H1 (cell line): Measurements from ENCODE around the gene AP1M2. TPM values are rescaled to one million over a fixed set of nuclear protein-coding genes. Genes with fewer than 3 reads are reported as not detected.

Source experiments
- CTCF ChIA-PET: fragments of 300-600 bp; sonication (Branson Sonifier 250); formaldehyde crosslinking; loops from one replicate; lab custom pipeline; 2021; ENCODE audit not compliant: partially characterized antibody; lab: Charles Lee
- POLR2A ChIA-PET: fragments of 300-600 bp; sonication (Branson Sonifier 250); formaldehyde crosslinking; loops from one replicate; lab custom pipeline; 2021; ENCODE audit warnings: inconsistent platforms; ENCODE audit not compliant: partially characterized antibody; lab: Charles Lee
- DNase-seq, 2 experiments: peaks; one replicate each; pipeline versions ENCODE4 v3.0.0 to v3.0.0-alpha.2; 2010 to 2022; ENCODE audit warnings: low spot score in 2 of 2, low read depth in 1 of 2, mixed read lengths in 1 of 2
- FAIRE-seq: peaks from 2 replicates; lab custom pipeline; 2011; peaks lifted over from hg19 to GRCh38; lab: Jason Lieb, UNC
- H2AFZ ChIP-seq: 2 replicates; pipeline ENCODE4 v1.8.1; 2012; ENCODE audit warnings: low read length, inconsistent platforms
- H2AK5ac ChIP-seq: 2 replicates; pipeline ENCODE4 v1.6.1; 2013; ENCODE audit warnings: low read depth, low read length
- H2BK120ac ChIP-seq: replicated peaks from 2 replicates; pipeline ENCODE3; 2013; ENCODE audit warnings: low read depth, low read length, inconsistent platforms
- H2BK12ac ChIP-seq: 2 replicates; pipeline ENCODE4 v1.6.1; 2013; ENCODE audit warnings: low read depth, low read length
- H2BK15ac ChIP-seq: 2 replicates; pipeline ENCODE4 v1.6.1; 2013; ENCODE audit warnings: low read length
- H2BK20ac ChIP-seq: 2 replicates; pipeline ENCODE4 v1.6.1; 2013; ENCODE audit warnings: low read length
- H2BK5ac ChIP-seq: 2 replicates; pipeline ENCODE4 v1.6.1; 2013; ENCODE audit warnings: low read depth, low read length
- H3K14ac ChIP-seq: 2 replicates; pipeline ENCODE4 v1.6.1; 2013; ENCODE audit warnings: inconsistent platforms; ENCODE audit not compliant: insufficient read length
- H3K18ac ChIP-seq: 2 replicates; pipeline ENCODE4 v1.6.1; 2013; ENCODE audit warnings: low read length; ENCODE audit errors: extremely low read depth
- H3K23ac ChIP-seq: 2 replicates; pipeline ENCODE4 v1.6.1; 2013; ENCODE audit warnings: inconsistent platforms; ENCODE audit not compliant: insufficient read length
- H3K23me2 ChIP-seq: 2 replicates; pipeline ENCODE4 v1.6.1; 2013; ENCODE audit warnings: low read depth, low read length
- H3K27ac ChIP-seq: 2 replicates; pipeline ENCODE4 v1.6.1; 2011; ENCODE audit warnings: low read depth, low read length, inconsistent platforms
- H3K27me3 ChIP-seq, 4 experiments: replicated peaks in 1 of 4; 1 replicate in 1 of 4; 2 replicates in 3 of 4; pipeline versions ENCODE4 v1.6.1 to v1.8.1; 2011 to 2013; ENCODE audit warnings: low read length in 3 of 4, mild to moderate bottlenecking in 3 of 4, inconsistent platforms in 2 of 4, mixed read lengths in 2 of 4, moderate library complexity in 1 of 4; ENCODE audit not compliant: control insufficient read depth in 3 of 4, insufficient read depth in 3 of 4; ENCODE audit errors: extremely low read depth in 1 of 4
- H3K36me3 ChIP-seq, 4 experiments: 2 replicates each; pipeline versions ENCODE4 v1.6.1 to v1.8.1; 2011 to 2013; ENCODE audit warnings: mild to moderate bottlenecking in 4 of 4, low read length in 3 of 4, moderate library complexity in 2 of 4, control low read depth in 1 of 4, inconsistent platforms in 1 of 4; ENCODE audit not compliant: insufficient read depth in 4 of 4, control insufficient read depth in 2 of 4
- H3K4ac ChIP-seq: replicated peaks from 2 replicates; pipeline ENCODE3; 2013; ENCODE audit warnings: low read length, low read depth, mixed read lengths, inconsistent platforms; ENCODE audit not compliant: insufficient read length
- H3K4me1 ChIP-seq, 4 experiments: replicated peaks in 1 of 4; 1 replicate in 1 of 4; 2 replicates in 3 of 4; pipeline versions ENCODE4 v1.6.1 to v1.8.1; 2011 to 2013; ENCODE audit warnings: low read length in 3 of 4, inconsistent platforms in 2 of 4, mixed read lengths in 1 of 4; ENCODE audit not compliant: insufficient read depth in 4 of 4, control insufficient read depth in 3 of 4
- H3K4me2 ChIP-seq, 2 experiments: 2 replicates each; pipeline versions ENCODE4 v1.6.1 to v1.8.1; 2011 to 2013; ENCODE audit warnings: low read depth in 2 of 2, low read length in 2 of 2, control low read depth in 1 of 2, inconsistent platforms in 1 of 2, mild to moderate bottlenecking in 1 of 2; ENCODE audit not compliant: insufficient read depth in 1 of 2
- H3K4me3 ChIP-seq, 4 experiments: fragments of 200-600, 300-600 bp in 1 of 4; sonication (generic), shearing (Covaris generic), sonication (Bioruptor Twin) in 1 of 4; 2 replicates each; pipeline versions ENCODE4 v1.5.1 to v1.8.1; 2011 to 2016; ENCODE audit warnings: low read length in 4 of 4, low read depth in 3 of 4, control low read depth in 2 of 4, inconsistent platforms in 2 of 4, mild to moderate bottlenecking in 2 of 4, mixed read lengths in 1 of 4, moderate library complexity in 1 of 4; ENCODE audit not compliant: insufficient read depth in 2 of 4; ENCODE audit errors: extremely low read depth in 1 of 4
- H3K56ac ChIP-seq: replicated peaks from 2 replicates; pipeline ENCODE3; 2013; ENCODE audit warnings: low read depth, mild to moderate bottlenecking, mixed read lengths, low read length, inconsistent platforms; ENCODE audit not compliant: insufficient read length
- H3K79me1 ChIP-seq: 2 replicates; pipeline ENCODE4 v1.6.1; 2013; ENCODE audit warnings: low read depth, low read length, control low read depth
- H3K79me2 ChIP-seq, 2 experiments: 2 replicates each; pipeline versions ENCODE4 v1.6.1 to v1.8.1; 2012 to 2013; ENCODE audit warnings: low read length in 2 of 2, mild to moderate bottlenecking in 2 of 2, inconsistent platforms in 1 of 2; ENCODE audit not compliant: insufficient read depth in 2 of 2, control insufficient read depth in 1 of 2
- H3K9ac ChIP-seq, 4 experiments: replicated peaks in 1 of 4; 1 replicate in 1 of 4; 2 replicates in 3 of 4; pipeline versions ENCODE4 v1.6.1 to v1.8.1; 2011 to 2013; ENCODE audit warnings: low read depth in 3 of 4, low read length in 3 of 4, control low read depth in 2 of 4, mild to moderate bottlenecking in 2 of 4, moderate library complexity in 2 of 4, inconsistent platforms in 1 of 4; ENCODE audit errors: extremely low read depth in 1 of 4
- H3K9me3 ChIP-seq, 2 experiments: 2 replicates each; pipeline versions ENCODE4 v1.6.1 to v1.8.1; 2012 to 2013; ENCODE audit warnings: mild to moderate bottlenecking in 2 of 2, moderate library complexity in 2 of 2, control low read depth in 1 of 2, inconsistent platforms in 1 of 2, low read depth in 1 of 2, low read length in 1 of 2, mixed read lengths in 1 of 2; ENCODE audit not compliant: insufficient read depth in 2 of 2
- H4K20me1 ChIP-seq, 2 experiments: replicated peaks in 1 of 2; 2 replicates each; pipeline versions ENCODE3 to v1.8.1; 2011 to 2013; ENCODE audit warnings: inconsistent platforms in 2 of 2, low read length in 2 of 2, mild to moderate bottlenecking in 1 of 2; ENCODE audit not compliant: insufficient read depth in 2 of 2, control insufficient read depth in 1 of 2
- H4K5ac ChIP-seq: 2 replicates; pipeline ENCODE4 v1.6.1; 2013; ENCODE audit warnings: low read length, low read depth, mixed read lengths, inconsistent platforms; ENCODE audit not compliant: insufficient read length
- H4K8ac ChIP-seq: 2 replicates; pipeline ENCODE4 v1.8.0; 2013; ENCODE audit warnings: mild to moderate bottlenecking, moderate library complexity, low read length, inconsistent platforms; ENCODE audit not compliant: insufficient read depth; ENCODE audit errors: extremely low read depth
- H4K91ac ChIP-seq: replicated peaks from 2 replicates; pipeline ENCODE3; 2013; ENCODE audit warnings: low read length, mixed read lengths, inconsistent platforms; ENCODE audit not compliant: insufficient read length
- CBX5 ChIP-seq: fragments of 300-800, 300-1000 bp; sonication (generic); IDR thresholded peaks from 2 replicates; pipeline ENCODE4 v1.7.1; 2016; ENCODE audit warnings: antibody characterized with exemption, low read length, low read depth
- CREB1 ChIP-seq: IDR thresholded peaks from 2 replicates; pipeline ENCODE4 v1.6.1; 2012; ENCODE audit warnings: inconsistent platforms
- CTCF ChIP-seq, 3 experiments: IDR thresholded peaks; 1 replicate in 2 of 3; 2 replicates in 1 of 3; pipeline versions ENCODE4 v1.5.1 to v1.6.1; 2011; ENCODE audit warnings: low read length in 3 of 3, mild to moderate bottlenecking in 3 of 3, inconsistent platforms in 2 of 3, low read depth in 1 of 3, moderate library complexity in 1 of 3; ENCODE audit not compliant: insufficient read depth in 1 of 3; ENCODE audit errors: control extremely low read depth in 1 of 3
- EP300 ChIP-seq, 2 experiments: IDR thresholded peaks; 1 replicate in 1 of 2; 2 replicates in 1 of 2; pipeline ENCODE4 v1.6.1; 2011 to 2012; ENCODE audit warnings: low read depth in 2 of 2, low read length in 2 of 2, mild to moderate bottlenecking in 2 of 2, borderline replicate concordance in 1 of 2, inconsistent platforms in 1 of 2, moderate library complexity in 1 of 2
- HDAC2 ChIP-seq, 2 experiments: fragments of 300-600 bp in 1 of 2; sonication (generic) in 1 of 2; IDR thresholded peaks; 2 replicates each; pipeline ENCODE4 v1.6.1; 2011 to 2012; ENCODE audit warnings: low read depth in 2 of 2, low read length in 2 of 2, mild to moderate bottlenecking in 2 of 2, moderate library complexity in 2 of 2, borderline replicate concordance in 1 of 2, inconsistent platforms in 1 of 2
- KDM4A ChIP-seq: IDR thresholded peaks from one replicate; pipeline ENCODE4 v1.7.1; 2012; ENCODE audit warnings: low read depth, mild to moderate bottlenecking, moderate library complexity, low read length, inconsistent platforms; ENCODE audit not compliant: severe bottlenecking
- MAX ChIP-seq: IDR thresholded peaks from 2 replicates; pipeline ENCODE4 v1.6.1; 2012; ENCODE audit warnings: inconsistent platforms
- NRF1 ChIP-seq: IDR thresholded peaks from 2 replicates; pipeline ENCODE4 v1.6.1; 2011; ENCODE audit warnings: mild to moderate bottlenecking, low read depth, low read length, improper control_type of control experiment
- POLR2AphosphoS5 ChIP-seq: IDR thresholded peaks from 2 replicates; pipeline ENCODE4 v1.6.1; 2011; ENCODE audit warnings: low read depth, low read length
- SP2 ChIP-seq: IDR thresholded peaks from 2 replicates; pipeline ENCODE4 v1.6.1; 2012; ENCODE audit warnings: mild to moderate bottlenecking, low read length, inconsistent platforms
- WGBS, 2 experiments: shearing (Covaris generic) in 1 of 2; methylation state at CpG; one replicate each; pipeline versions ENCODE4 v1.1.6 to v1.1.7; 2013 to 2015; ENCODE audit warnings: low lambda C conversion rate in 2 of 2, mixed read lengths in 2 of 2, inconsistent platforms in 1 of 2, low coverage in 1 of 2, missing lambda C conversion rate in 1 of 2; ENCODE audit not compliant: insufficient replicate concordance in 2 of 2, insufficient coverage in 1 of 2, insufficient read length in 1 of 2; ENCODE audit errors: extremely low coverage in 1 of 2, missing lambda C conversion rate in 1 of 2; 5-methylcytosine and 5-hydroxymethylcytosine counted together
- polyA plus RNA-seq, 7 experiments: library from polyadenylated mRNA; depleted of rRNA in 3 of 7; stranded (reverse) in 5 of 7; unstranded in 2 of 7; fragments of >200 nt in 5 of 7; fragments of 200-250 nt in 2 of 7; gene quantifications; 1 replicate in 5 of 7; 2 replicates in 1 of 7; 4 replicates in 1 of 7; pipeline versions ENCODE4 v1.2.1 to v1.2.3, GENCODE V29; 2011 to 2013; ENCODE audit warnings: missing spikeins in 2 of 7, mixed read lengths in 2 of 7
- total RNA-seq: library from RNA; stranded (reverse); fragmentation: NEBNext Ultra II Directional; extraction: Animal tissue kit (Norgen Biotek cat#: 25700); gene quantifications from 2 replicates; pipeline ENCODE4 v1.2.1, GENCODE V29; 2021

Gene AP1M2
- total and polyA plus RNA-seq, 2 of the 8 experiments (the other 6 are each of a cell fraction or from before 2014, with no cell fraction given), result 140 to 161 TPM

DNA sequence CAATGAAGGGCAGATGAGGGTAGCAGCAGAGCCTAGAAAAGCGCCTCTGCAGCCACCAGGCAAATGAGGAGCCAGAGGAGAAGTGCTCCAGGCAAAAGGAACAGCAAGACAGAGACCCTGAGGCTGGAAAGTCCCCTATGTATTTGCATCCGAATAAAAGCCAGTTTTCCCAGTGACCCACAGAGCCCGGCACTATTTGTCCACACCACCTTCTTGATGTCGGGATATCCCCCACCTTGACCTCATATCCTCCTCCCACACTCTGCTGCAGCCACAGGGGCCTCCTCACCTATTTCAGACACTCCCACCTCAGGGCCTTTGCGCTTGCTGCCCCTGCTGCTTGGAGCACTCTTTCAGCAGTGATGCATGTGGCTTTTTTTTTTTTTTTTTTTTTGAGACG is 36.8 kb downstream of the AP1M2 start:
- H3K4me2 ChIP-seq, result no peak overlapping the region
- no peak overlapping the region for H2BK5ac ChIP-seq
- H2BK120ac ChIP-seq, result no peak overlapping the region
- H3K27ac ChIP-seq, result no peak overlapping the region
- ChIA-PET CTCF (interaction anchor here (1.2 to 2.3 kb wide), 3 partner anchors 13 to 115 kb away, joined by 3 to 9 read pairs (median 3); no protein-coding TSS in a partner anchor), POLR2A (interaction anchor here (1.2 to 5.0 kb wide), 2 partner anchors 9 to 11 kb away, joined by 3 to 41 read pairs; no protein-coding TSS in a partner anchor)
- H4K5ac ChIP-seq, result no peak overlapping the region
- WGBS, 2 experiments, result 89% methylated on average over 5 of the region's 6 CpGs; no CpG with 5 or more reads in 1 of the 2 experiments
- no peak overlapping the region for H2AFZ ChIP-seq
- no peak overlapping the region for H3K18ac ChIP-seq
- H3K9me3 ChIP-seq, result no peaks in the 10 kb centered on the region
- no peaks in the 10 kb centered on the region for H3K23me2 ChIP-seq
- H4K20me1 ChIP-seq, result peaks cover 6 to 14% of the 10 kb centered on the region in 2 experiments
- FAIRE-seq (no peak), DNase-seq (no peak)
- H3K4ac ChIP-seq, result no peak overlapping the region
- TF ChIP-seq CREB1 (no peak), CBX5 (no peak), KDM4A (no peak), NRF1 (no peak), SP2 (no peak), HDAC2 (IDR thresholded peaks at IDR 0.05; ENCODE audit: borderline replicate concordance in 1 of 2, low read depth in 2 of 2, low read length in 2 of 2) (no peak), EP300 (IDR thresholded peaks at IDR 0.05; ENCODE audit: borderline replicate concordance in 1 of 2, low read depth in 2 of 2, low read length in 2 of 2) (no peak), MAX (no peak), POLR2AphosphoS5 (no peak), CTCF (IDR thresholded peaks at IDR 0.05; ENCODE audit: control extremely low read depth in 1 of 3, insufficient read depth in 1 of 3, low read depth in 1 of 3, low read length in 3 of 3) (no peak)
- H2BK12ac ChIP-seq, result no peak overlapping the region
- peaks cover 10 to 49% (median 40%) of the 10 kb centered on the region in 4 experiments; a peak in 7 of 8 replicates for H3K36me3 ChIP-seq
- H3K4me1 ChIP-seq, result no peaks in the 10 kb centered on the region
- 0 out of 2 replicates have a peak, but pooled peaks cover 3% of the 10 kb centered on the region for H3K79me1 ChIP-seq
- H3K23ac ChIP-seq, result no peak overlapping the region
- H3K56ac ChIP-seq, result no peak overlapping the region
- no peak overlapping the region for H3K14ac ChIP-seq
- H2BK15ac ChIP-seq, result no peak overlapping the region
- H4K91ac ChIP-seq, result no peak overlapping the region
- H4K8ac ChIP-seq, result no peak overlapping the region; the same call in 1 of the 2 replicates
- H3K79me2 ChIP-seq, result peaks cover 0 to 3% of the 10 kb centered on the region in 2 experiments; a peak in 1 of 4 replicates
- H3K4me3 ChIP-seq, result no peak overlapping the region
- H3K27me3 ChIP-seq, result no peaks in the 10 kb centered on the region
- no peak overlapping the region for H3K9ac ChIP-seq
- H2AK5ac ChIP-seq, result no peak overlapping the region
- no peak overlapping the region for H2BK20ac ChIP-seq
